Neuronal stem cell (in vitro differentiated cells): ENCODE results near the gene BCAS3.
"Not testable (repeated sequence)": the region's sequence is repeated elsewhere in the genome, so short reads cannot be mapped to it uniquely, and the experiment has no call there.

Source experiments
- DNase-seq: peaks from one replicate; pipeline ENCODE4 v3.0.0-alpha.2; 2013; ENCODE audit warnings: low spot score
- H2AFZ ChIP-seq: one replicate; pipeline ENCODE4 v1.6.1; 2013; ENCODE audit warnings: mild to moderate bottlenecking, low read length, inconsistent platforms
- H2AK5ac ChIP-seq: 2 replicates; pipeline ENCODE4 v1.6.1; 2013; ENCODE audit warnings: low read depth, mild to moderate bottlenecking, inconsistent platforms, low read length, moderate library complexity, mixed read lengths
- H2BK120ac ChIP-seq: 2 replicates; pipeline ENCODE4 v1.6.1; 2013; ENCODE audit warnings: low read depth, mild to moderate bottlenecking, inconsistent platforms, low read length, moderate library complexity, mixed read lengths
- H2BK12ac ChIP-seq: one replicate; pipeline ENCODE4 v1.6.1; 2013; ENCODE audit warnings: low read length, inconsistent platforms
- H2BK15ac ChIP-seq: 2 replicates; pipeline ENCODE4 v1.6.1; 2013; ENCODE audit warnings: mild to moderate bottlenecking, low read length, inconsistent platforms, mixed read lengths
- H2BK5ac ChIP-seq: one replicate; pipeline ENCODE4 v1.6.1; 2013; ENCODE audit warnings: inconsistent platforms, mild to moderate bottlenecking, low read length, moderate library complexity
- H3K14ac ChIP-seq: one replicate; pipeline ENCODE4 v1.6.1; 2013; ENCODE audit warnings: low read length, inconsistent platforms
- H3K18ac ChIP-seq: 2 replicates; pipeline ENCODE4 v1.6.1; 2013; ENCODE audit warnings: low read length, inconsistent platforms
- H3K23ac ChIP-seq: 2 replicates; pipeline ENCODE4 v1.6.1; 2013; ENCODE audit warnings: low read depth, mild to moderate bottlenecking, mixed read lengths, low read length, inconsistent platforms; ENCODE audit not compliant: poor library complexity
- H3K27ac ChIP-seq: replicated peaks from 3 replicates; pipeline ENCODE4 v1.5.1; 2013; ENCODE audit warnings: low read length, inconsistent platforms
- H3K27me3 ChIP-seq, 3 experiments: 2 replicates each; pipeline ENCODE4 v1.6.1; 2013; ENCODE audit warnings: low read length in 3 of 3, mild to moderate bottlenecking in 2 of 3, inconsistent platforms in 1 of 3, low read depth in 1 of 3, mixed read lengths in 1 of 3, moderate library complexity in 1 of 3; ENCODE audit not compliant: control insufficient read depth in 3 of 3, insufficient read depth in 3 of 3
- H3K36me3 ChIP-seq, 2 donors: replicated peaks in 1 of 2; 2 replicates each; pipeline ENCODE4 v1.6.1; 2013; ENCODE audit warnings: low read length in 2 of 2; ENCODE audit not compliant: control insufficient read depth in 2 of 2, insufficient read depth in 2 of 2
- H3K4ac ChIP-seq: 2 replicates; pipeline ENCODE4 v1.6.1; 2013; ENCODE audit warnings: inconsistent platforms, mild to moderate bottlenecking, low read length, moderate library complexity
- H3K4me1 ChIP-seq, 2 donors: 1 replicate in 1 of 2; 2 replicates in 1 of 2; pipeline ENCODE4 v1.6.1; 2013; ENCODE audit warnings: low read length in 2 of 2, low read depth in 1 of 2; ENCODE audit not compliant: control insufficient read depth in 2 of 2, insufficient read depth in 1 of 2
- H3K4me2 ChIP-seq: one replicate; pipeline ENCODE4 v1.6.1; 2013; ENCODE audit warnings: mild to moderate bottlenecking, low read length, inconsistent platforms; ENCODE audit not compliant: insufficient read depth, poor library complexity, severe bottlenecking
- H3K4me3 ChIP-seq, 2 donors: 2 replicates each; pipeline ENCODE4 v1.5.1; 2013; ENCODE audit warnings: low read length in 2 of 2, mild to moderate bottlenecking in 2 of 2, inconsistent platforms in 1 of 2, moderate library complexity in 1 of 2
- H3K79me1 ChIP-seq: one replicate; pipeline ENCODE4 v1.6.1; 2013; ENCODE audit warnings: low read depth, mild to moderate bottlenecking, inconsistent platforms, low read length, moderate library complexity
- H3K9ac ChIP-seq: one replicate; pipeline ENCODE4 v1.6.1; 2013; ENCODE audit warnings: mild to moderate bottlenecking, low read depth, low read length, inconsistent platforms; ENCODE audit not compliant: poor library complexity
- H3K9me3 ChIP-seq, 2 donors: replicated peaks in 1 of 2; 2 replicates each; pipeline versions ENCODE3 to v1.6.1; 2013; ENCODE audit warnings: low read length in 2 of 2, mild to moderate bottlenecking in 2 of 2, inconsistent platforms in 1 of 2, low read depth in 1 of 2, mixed read lengths in 1 of 2, moderate library complexity in 1 of 2; ENCODE audit not compliant: control insufficient read depth in 2 of 2, insufficient read depth in 1 of 2
- H4K8ac ChIP-seq: one replicate; pipeline ENCODE4 v1.6.1; 2013; ENCODE audit warnings: low read depth, mild to moderate bottlenecking, inconsistent platforms, low read length, moderate library complexity
- H4K91ac ChIP-seq: one replicate; pipeline ENCODE4 v1.6.1; 2013; ENCODE audit warnings: low read length, low read depth, mild to moderate bottlenecking, inconsistent platforms; ENCODE audit not compliant: poor library complexity
- WGBS, 2 donors: extraction: QIAGEN DNeasy Blood & Tissue Kit; methylation state at CpG; one replicate each; pipeline ENCODE4 v1.1.7; 2013; ENCODE audit warnings: missing lambda C conversion rate in 2 of 2, mixed read lengths in 1 of 2; ENCODE audit not compliant: insufficient read length in 2 of 2, insufficient replicate concordance in 1 of 2; ENCODE audit errors: extremely low coverage in 2 of 2; 5-methylcytosine and 5-hydroxymethylcytosine counted together

The BCAS3 gene

GRCh38 chr17:61240851-61241468, 563.3 kb downstream of the BCAS3 start:
- Histone ChIP-seq H3K14ac (no peak overlapping the region), H2BK5ac (no peak overlapping the region), H3K9me3 (no peaks in the 10 kb centered on the region), H2BK120ac (no peak overlapping the region), H3K79me1 (no peaks in the 10 kb centered on the region), H4K8ac (no peak overlapping the region), H3K18ac (no peak overlapping the region), H2AK5ac (no peak overlapping the region), H2AFZ (no peak overlapping the region), H3K27ac (no peak overlapping the region), H4K91ac (no peak overlapping the region), H3K4ac (no peak overlapping the region), H3K4me1 (peaks cover 0 to 2% of the 10 kb centered on the region in 2 donors), H3K23ac (no peak overlapping the region), H3K27me3 (no peaks in the 10 kb centered on the region), H2BK12ac (no peak overlapping the region), H3K36me3 (no peaks in the 10 kb centered on the region), H2BK15ac (no peak overlapping the region), H3K4me2 (no peak overlapping the region), H3K9ac (no peak overlapping the region), H3K4me3 (no peak overlapping the region)
- no peak for DNase-seq
- WGBS, 2 donors = no CpG with 5 or more reads among the region's 5 CpGs

DNA sequence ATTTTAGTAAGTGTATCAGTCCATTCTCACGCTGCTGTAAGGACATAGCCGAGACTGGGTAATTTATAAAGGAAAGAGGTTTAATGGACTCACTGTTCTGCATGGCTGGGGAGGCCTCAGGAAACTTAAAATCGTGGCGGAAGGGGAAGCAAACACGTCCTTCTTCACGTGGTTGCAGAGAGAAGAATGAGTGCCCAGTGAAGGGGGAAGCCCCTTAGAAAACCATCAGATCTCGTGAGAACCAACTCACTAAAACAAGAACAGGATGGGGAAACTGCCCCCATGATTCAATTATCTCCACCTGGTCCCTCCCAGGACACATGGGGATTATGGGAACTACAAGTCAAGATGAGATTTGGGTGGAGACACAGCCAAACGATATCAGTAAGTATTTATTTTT, 567.3 kb downstream of the BCAS3 start:
- not testable (repeated sequence) for H3K4me3 ChIP-seq, H2BK15ac ChIP-seq, H2BK120ac ChIP-seq, H3K18ac ChIP-seq, H4K91ac ChIP-seq, DNase-seq, H2BK12ac ChIP-seq, H4K8ac ChIP-seq, H3K23ac ChIP-seq, H2BK5ac ChIP-seq, H3K9ac ChIP-seq, H3K4me1 ChIP-seq, H2AK5ac ChIP-seq, H2AFZ ChIP-seq, H3K36me3 ChIP-seq, H3K4me2 ChIP-seq, H3K27me3 ChIP-seq, H3K4ac ChIP-seq, H3K9me3 ChIP-seq, H3K79me1 ChIP-seq, H3K27ac ChIP-seq, H3K14ac ChIP-seq
- WGBS, 2 donors = no CpG with 5 or more reads among the region's 8 CpGs

- Histone ChIP-seq H2BK5ac (no peak overlapping the region), H3K4me1 (no peaks in the 10 kb centered on the region), H3K23ac (no peak overlapping the region), H3K18ac (no peak overlapping the region), H3K27me3 (no peaks in the 10 kb centered on the region), H2BK15ac (no peak overlapping the region), H2BK12ac (no peak overlapping the region), H2BK120ac (no peak overlapping the region), H3K79me1 (no peaks in the 10 kb centered on the region), H3K4ac (no peak overlapping the region), H3K4me3 (no peak overlapping the region), H4K8ac (no peak overlapping the region), H3K9me3 (no peaks in the 10 kb centered on the region), H3K36me3 (no peaks in the 10 kb centered on the region), H3K4me2 (no peak overlapping the region), H3K14ac (no peak overlapping the region), H2AFZ (no peak overlapping the region), H3K27ac (no peak overlapping the region), H4K91ac (no peak overlapping the region), H3K9ac (no peak overlapping the region), H2AK5ac (no peak overlapping the region)
- DNase-seq = no peak
- WGBS, 2 donors = no CpG with 5 or more reads among the region's 3 CpGs
These were observed 568.1 kb downstream of the BCAS3 start for GRCh38 chr17:61245706-61246135.

GRCh38 chr17:61247439-61247838, 569.8 kb downstream of the BCAS3 start:
- DNase-seq = no peak
- no CpG with 5 or more reads among the region's 3 CpGs for WGBS, 2 donors
- H4K91ac ChIP-seq = no peak overlapping the region
- H3K9me3 ChIP-seq = no peaks in the 10 kb centered on the region
- H3K18ac ChIP-seq = no peak overlapping the region
- no peak overlapping the region for H2AK5ac ChIP-seq
- H2BK120ac ChIP-seq = no peak overlapping the region
- H2BK5ac ChIP-seq = no peak overlapping the region
- H4K8ac ChIP-seq = no peak overlapping the region
- H3K79me1 ChIP-seq = no peaks in the 10 kb centered on the region
- peaks cover 0 to 2% of the 10 kb centered on the region in 2 donors for H3K4me1 ChIP-seq
- no peak overlapping the region for H3K9ac ChIP-seq
- no peak overlapping the region for H3K4ac ChIP-seq
- no peaks in the 10 kb centered on the region for H3K36me3 ChIP-seq
- H3K4me2 ChIP-seq = no peak overlapping the region
- H2AFZ ChIP-seq = no peak overlapping the region
- no peaks in the 10 kb centered on the region for H3K27me3 ChIP-seq
- no peak overlapping the region for H3K14ac ChIP-seq
- H2BK15ac ChIP-seq = no peak overlapping the region
- no peak overlapping the region for H3K27ac ChIP-seq
- H3K23ac ChIP-seq = no peak overlapping the region
- no peak overlapping the region for H3K4me3 ChIP-seq
- no peak overlapping the region for H2BK12ac ChIP-seq
